ENCODE measurements around the gene IMP4.

Gene IMP4

GRCh38 chr2:130358420-130359350 is 16.0 kb downstream of the IMP4 start:
- DNase-seq, result no peak

GRCh38 chr2:130359466-130359865 is 16.8 kb downstream of the IMP4 start:
- no peak for DNase-seq

- DNase-seq, result no peak
Observed at GRCh38 chr2:130363479-130363878, 20.8 kb downstream of the IMP4 start.

- DNase-seq, result no peak
Observed at GRCh38 chr2:130365075-130365474, 22.4 kb downstream of the IMP4 start.

- no peak for DNase-seq
Observed at GRCh38 chr2:130365963-130366362, 23.3 kb downstream of the IMP4 start.

- no peak for DNase-seq
Observed at GRCh38 chr2:130366720-130367119, 24.0 kb downstream of the IMP4 start.

- DNase-seq, result no peak
Observed at GRCh38 chr2:130368786-130369185, 26.1 kb downstream of the IMP4 start.

GRCh38 chr2:130369311-130369964 is 26.7 kb downstream of the IMP4 start:
- DNase-seq, result no peak

- DNase-seq, result no peak
Observed at GRCh38 chr2:130369965-130370341, 27.3 kb downstream of the IMP4 start.

GRCh38 chr2:130370490-130370889 is 27.8 kb downstream of the IMP4 start:
- peak; percentile 51 for DNase-seq

- DNase-seq, result no peak
Observed at GRCh38 chr2:130371723-130372054, 29.0 kb downstream of the IMP4 start.

- peak; percentile 80 for DNase-seq
Observed at GRCh38 chr2:130372055-130372832, 29.5 kb downstream of the IMP4 start.

GRCh38 chr2:130372833-130373807 is 30.4 kb downstream of the IMP4 start:
- no peak for DNase-seq

GRCh38 chr2:130373808-130374365 is 31.2 kb downstream of the IMP4 start:
- DNase-seq, result no peak

GRCh38 chr2:130374587-130375290 is 32.0 kb downstream of the IMP4 start:
- DNase-seq, result no peak

- no peak for DNase-seq
Observed at GRCh38 chr2:130375291-130376266, 32.9 kb downstream of the IMP4 start.

GRCh38 chr2:130376433-130377293 is 34.0 kb downstream of the IMP4 start:
- no peak for DNase-seq

GRCh38 chr2:130377491-130377890 is 34.8 kb downstream of the IMP4 start:
- DNase-seq, result no peak

Measured in activated CD4-positive, alpha-beta T cell treated with anti-CD3 and anti-CD28 coated beads for 48 hours (primary cell).